ENCODE measurements around the gene NOD2. TPM values are rescaled to one million over a fixed set of nuclear protein-coding genes. Genes with fewer than 3 reads are reported as not detected.
A peak's percentile ranks its signal among the peaks of the same experiment; 100 is the strongest.

The NOD2 gene
- 0.07 and 0.34 TPM in 2 replicates for total RNA-seq (2014; rRNA removed; shearing (Covaris generic))

DNA sequence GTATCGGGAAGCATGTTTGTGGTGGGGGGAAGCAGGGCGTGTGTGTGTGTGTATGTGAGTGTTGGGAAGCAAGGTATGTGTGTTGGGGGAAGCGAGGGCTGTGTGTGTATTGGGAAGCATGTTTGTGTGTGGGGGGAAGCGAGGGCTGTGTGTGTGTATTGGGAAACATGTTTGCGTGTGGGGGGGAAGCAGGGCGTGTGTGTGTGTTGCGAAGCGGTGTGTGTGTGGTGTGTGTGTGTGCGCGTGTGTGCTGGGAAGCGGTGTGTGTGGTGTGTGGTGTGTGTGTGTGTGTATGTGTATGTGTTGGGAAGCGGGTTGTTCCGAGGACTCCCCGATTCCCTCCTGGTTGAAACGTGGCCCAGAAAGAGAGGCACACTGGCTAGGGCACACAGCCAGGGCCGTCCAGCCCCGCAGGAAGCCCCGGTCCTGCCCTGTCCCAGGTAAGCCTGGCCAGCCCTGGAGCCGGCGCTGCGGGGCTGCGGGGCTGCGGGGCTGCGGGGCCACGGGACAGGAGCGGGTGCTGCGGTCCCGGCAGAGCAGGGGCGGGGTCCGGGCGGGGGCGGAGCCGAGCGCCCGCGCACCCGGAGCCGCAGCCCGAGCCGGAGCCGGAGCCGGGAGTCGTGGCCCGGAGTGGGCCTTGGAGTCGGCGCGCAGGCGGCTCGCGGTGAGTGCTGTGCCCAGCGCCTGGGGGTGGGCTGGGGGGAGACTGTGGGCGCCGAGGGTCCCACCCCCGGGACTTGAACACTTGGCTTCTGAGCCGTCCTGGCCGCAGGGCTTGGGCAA, at the start of gene NOD2:
TSS of gene NOD2 (plus strand) at position 608 of the 783 bp plus-strand sequence. CDS start 5,890 bp downstream, outside the sequence.
- peak; percentile 15 for DNase-seq (ENCODE audit: low read depth)

GRCh38 chr16:50644245-50644644, 49.2 kb upstream of the NOD2 start:
- no peak for DNase-seq (ENCODE audit: low read depth)

DNA sequence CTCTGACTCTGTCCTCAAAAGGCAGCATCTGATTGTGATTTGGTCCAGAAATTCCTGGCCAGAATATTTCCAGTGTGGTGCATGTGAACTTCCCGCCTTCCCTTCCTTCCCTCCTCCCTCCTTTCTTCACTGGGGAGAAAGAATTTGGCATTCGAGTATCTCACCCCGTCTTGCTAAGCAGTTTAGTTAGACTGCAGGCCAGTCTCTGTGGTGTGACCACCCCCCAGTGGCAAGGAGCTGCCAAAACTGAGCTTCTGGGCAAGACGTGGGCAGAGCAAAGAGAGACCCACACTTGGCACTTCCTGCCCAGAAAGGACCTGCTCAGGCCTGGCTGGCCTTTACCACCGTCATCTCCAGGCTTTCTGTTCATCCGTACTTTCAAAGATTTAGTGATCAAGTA, 48.7 kb upstream of the NOD2 start:
- DNase-seq (ENCODE audit: low read depth): peak; percentile 37

GRCh38 chr16:50645563-50646220, 47.7 kb upstream of the NOD2 start:
- no peak for DNase-seq (ENCODE audit: low read depth)

DNA sequence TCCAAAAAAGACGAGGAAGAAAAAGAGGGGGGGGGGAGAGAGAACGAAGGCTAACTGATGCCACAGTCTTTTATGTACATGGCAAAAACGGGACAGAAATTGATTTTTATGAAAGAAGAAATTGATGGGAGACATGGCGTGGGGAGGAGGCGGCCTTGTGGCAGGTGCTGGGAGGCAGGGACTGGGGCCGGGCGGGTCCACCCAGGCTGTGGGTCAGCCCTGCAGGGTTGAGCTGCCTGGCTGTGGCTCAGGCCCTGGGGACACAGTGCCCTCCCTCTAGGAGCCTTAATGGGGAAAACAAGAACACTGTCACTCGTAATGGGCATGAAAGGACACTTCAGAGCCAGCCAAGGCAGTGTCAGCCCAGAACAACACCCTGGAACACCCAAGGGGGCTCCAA, 47.1 kb upstream of the NOD2 start:
- DNase-seq (ENCODE audit: low read depth): no peak

DNA sequence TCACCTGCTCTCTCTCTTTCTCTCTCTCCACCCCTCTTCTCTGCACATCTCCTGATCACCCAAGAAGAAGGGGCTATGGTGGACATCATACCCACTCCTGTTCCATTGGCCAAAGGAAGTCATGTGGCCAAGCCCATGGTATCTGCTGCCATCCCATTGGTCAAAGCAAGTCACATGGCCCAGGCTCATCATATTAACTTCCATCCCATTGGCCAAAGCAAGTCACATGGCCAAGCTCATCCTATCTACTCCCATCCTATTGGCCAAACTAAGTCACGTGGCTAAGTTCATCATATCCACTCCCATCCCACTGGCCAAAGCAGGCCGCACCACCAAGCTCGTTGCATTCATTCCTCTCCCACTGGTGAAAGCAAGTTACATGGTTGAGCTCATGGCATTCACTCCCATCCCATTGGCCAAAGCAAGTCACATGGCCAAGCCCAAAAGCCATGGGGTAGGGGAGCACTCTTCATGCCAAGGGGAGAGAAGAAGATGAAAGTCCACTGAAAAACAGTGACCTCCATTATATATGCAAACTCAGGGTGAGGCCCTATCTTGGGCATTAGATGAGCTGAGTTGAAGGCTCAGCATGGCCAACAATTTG, 41.5 kb upstream of the NOD2 start:
- peak; percentile 15 for DNase-seq (ENCODE audit: low read depth)

- no peak for DNase-seq (ENCODE audit: low read depth)
Measured at GRCh38 chr16:50652836-50653425, 40.5 kb upstream of the NOD2 start.

DNA sequence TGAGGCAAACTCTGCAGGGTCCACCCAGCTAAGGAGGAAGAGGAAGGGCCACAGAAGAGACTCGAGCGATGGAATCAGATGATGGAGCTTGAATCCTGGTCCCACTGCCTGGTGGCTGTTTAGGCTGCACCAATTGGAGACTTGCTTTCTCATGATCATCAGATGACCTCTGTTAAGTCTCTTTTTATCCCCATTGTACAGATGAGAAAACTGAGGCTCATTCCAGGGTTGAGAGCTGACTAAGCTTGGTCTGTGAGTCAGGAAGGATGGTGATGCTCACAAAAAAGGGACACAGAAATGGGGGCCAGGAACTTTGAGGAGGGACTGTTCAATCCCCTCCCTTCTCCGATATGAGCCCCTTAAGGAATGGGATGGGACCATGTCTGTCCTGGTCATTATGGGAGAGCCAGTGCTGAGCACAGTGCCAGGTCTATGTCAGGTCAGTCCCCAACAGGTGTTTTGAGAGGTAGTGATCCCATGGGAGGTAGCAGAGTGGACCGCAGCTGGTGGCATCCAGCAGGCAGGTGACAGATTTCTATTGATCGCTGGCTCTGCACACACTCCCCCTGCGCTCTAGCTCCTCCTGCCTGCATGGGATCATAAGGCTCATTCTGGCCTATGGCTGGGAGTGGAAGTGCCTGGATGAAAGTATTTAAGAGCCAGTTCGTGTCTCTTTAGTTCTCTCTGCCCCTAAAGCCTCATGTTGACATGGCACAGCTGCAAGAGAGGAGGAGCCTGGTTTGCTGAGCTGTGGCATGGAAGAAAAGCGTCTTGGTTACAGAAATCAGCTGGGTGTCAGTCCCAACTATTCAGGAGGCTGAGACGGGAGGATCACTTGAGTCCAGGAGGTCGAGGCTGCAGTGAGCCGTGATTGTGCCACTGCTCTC, 39.5 kb upstream of the NOD2 start:
- DNase-seq (ENCODE audit: low read depth): no peak

- DNase-seq (ENCODE audit: low read depth): no peak
Measured at GRCh38 chr16:50655558-50656055, 37.8 kb upstream of the NOD2 start.

DNA sequence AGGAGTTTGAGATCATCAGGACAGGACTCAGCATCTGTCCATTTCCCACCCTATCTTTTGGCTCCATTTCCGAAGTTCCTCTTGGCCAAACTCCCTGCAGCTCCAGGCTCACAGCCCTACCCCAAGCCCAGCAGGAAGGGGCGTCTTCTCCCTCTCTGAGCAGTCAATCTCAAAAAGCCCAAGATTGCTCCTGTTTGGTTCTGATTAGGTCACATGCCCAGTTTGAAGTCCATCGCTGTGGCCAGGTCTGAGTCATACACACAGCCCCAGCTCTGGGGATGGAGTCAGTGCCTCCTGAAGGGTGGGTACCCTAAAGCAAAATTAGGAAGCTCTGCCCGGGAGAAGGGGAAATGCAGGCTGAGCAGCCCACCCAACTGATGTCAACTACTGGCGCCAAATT, 36.2 kb upstream of the NOD2 start:
- DNase-seq (ENCODE audit: low read depth): peak; percentile 51

DNA sequence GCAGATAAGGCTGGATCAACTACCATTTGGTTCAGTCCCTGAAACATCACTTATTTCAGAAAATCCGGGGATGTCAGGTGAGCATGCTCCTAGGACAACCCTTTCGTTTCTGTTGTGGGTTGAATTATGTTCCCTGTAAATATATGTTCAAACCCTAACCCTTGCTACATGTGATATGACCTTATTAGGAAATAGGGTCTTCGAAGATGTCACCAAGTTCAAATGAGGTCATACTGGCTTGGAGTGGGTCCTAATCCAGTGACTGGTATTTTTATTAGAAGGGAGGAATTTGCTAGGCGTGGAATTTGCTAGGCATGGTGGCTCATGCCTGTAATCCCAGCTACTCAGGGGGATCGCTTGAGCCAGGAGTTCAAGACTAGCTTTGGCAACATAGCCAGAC, 33.6 kb upstream of the NOD2 start:
- DNase-seq (ENCODE audit: low read depth): peak; percentile 40

GRCh38 chr16:50662306-50662940, 31.0 kb upstream of the NOD2 start:
- no peak for DNase-seq (ENCODE audit: low read depth)

DNA sequence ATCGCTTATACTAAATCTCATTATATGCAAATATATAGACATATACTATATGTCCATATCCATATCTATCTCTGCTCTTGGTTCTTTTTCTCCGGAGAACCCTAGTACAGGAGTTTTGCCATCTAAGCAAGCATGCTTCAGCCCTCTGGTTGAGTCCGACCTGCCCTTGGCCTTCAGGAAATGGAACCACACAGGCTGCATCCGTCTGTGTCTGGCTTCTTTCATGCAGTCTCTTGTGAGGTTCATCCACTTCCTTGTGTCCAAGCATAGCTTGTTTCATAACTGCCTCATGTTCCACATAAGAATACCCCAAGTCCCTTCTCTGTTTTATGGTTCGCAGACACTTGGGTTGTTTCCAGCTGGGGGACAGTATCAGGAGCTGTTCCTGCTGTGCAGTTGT, 29.1 kb upstream of the NOD2 start:
- DNase-seq (ENCODE audit: low read depth): no peak

GRCh38 chr16:50665128-50665878, 28.1 kb upstream of the NOD2 start:
- peak; percentile 74 for DNase-seq (ENCODE audit: low read depth)

GRCh38 chr16:50666658-50667496, 26.5 kb upstream of the NOD2 start:
- no peak for DNase-seq (ENCODE audit: low read depth)

DNA sequence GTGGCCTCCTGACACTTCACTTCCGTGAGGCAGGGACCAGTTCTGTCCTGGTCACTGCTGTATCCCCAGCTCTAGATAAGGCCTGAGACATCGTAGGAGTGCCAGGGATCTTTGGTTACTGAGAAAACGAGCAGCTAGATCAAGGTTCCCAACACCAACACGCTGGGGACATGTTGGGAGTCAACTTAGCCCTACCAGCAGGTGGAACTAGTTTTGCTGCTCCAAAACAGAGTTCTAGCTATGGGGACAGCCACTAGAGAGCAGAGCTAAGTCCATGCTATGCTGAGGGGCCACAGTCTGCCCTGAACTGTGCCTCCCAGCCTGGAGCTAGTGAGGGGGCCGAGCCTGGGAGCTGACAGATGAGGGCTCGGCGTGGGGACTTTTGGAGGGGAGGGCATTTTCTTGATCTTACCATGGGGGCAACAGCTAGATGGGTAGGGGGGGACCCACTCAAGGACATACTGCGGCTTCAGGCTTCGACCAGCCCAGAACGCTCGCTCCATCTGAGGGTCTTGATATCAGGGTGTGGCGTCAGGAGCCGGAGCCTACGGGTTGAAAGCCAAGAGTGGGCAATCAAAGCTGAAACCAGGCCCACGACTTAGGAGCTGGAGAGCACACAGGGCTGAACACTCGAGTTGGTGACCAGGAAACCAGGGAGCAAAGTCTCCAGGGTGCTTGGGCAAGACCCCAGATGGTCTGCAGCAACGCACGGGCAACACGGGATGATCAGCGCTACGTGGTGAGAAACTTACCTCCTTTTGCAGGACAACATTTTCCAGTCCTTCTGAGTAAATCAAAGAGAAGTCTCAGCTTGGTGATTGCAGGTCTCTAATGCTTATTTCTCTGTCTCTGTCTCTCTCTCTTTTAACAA, 25.7 kb upstream of the NOD2 start:
- DNase-seq (ENCODE audit: low read depth): no peak

- DNase-seq (ENCODE audit: low read depth): no peak
Measured at GRCh38 chr16:50668368-50669008, 24.9 kb upstream of the NOD2 start.

GRCh38 chr16:50669741-50670140, 23.7 kb upstream of the NOD2 start:
- no peak for DNase-seq (ENCODE audit: low read depth)
